CD1c-positive myeloid dendritic cell (primary cell): ENCODE measurements around the gene LTA4H.

ENCODE experiments used
- DNase-seq: peaks from one replicate; pipeline ENCODE4 v3.0.0-alpha.2; 2016; ENCODE audit errors: extremely low spot score

The LTA4H gene

DNA sequence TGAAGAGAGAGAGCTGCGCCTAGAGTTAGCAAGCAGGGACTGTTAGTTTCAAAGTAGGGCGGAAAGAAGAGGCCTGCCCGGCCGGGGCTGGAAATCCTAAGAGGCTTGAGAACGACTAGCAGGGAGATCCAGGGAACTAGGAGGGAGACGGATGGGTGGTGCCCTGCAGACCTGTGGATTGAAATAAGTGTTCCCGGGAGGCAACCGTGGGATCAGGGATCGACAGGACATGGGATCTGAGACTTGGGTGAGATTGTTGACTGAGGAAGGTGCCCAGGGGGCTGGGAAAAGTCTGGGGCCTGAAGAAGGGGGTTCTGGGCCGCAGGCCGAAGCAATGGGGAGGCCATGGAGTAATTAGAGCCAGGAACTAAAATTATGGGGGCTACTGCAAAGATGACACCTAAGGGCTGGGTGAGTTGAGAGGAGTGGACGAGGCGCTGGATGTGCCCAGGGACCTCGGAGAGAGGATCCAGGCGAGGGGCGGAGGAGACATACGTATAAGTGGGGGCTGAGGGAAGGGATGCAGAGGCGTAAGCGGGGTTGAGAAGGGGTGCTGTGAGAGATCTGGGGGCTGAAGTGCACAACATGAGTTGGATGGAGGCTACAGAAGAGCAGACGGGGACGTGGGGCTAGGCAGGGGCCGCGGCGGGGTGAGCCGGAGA is 635 bp downstream of the LTA4H start:
- peak; percentile 18 for DNase-seq

- no peak for DNase-seq
Observed at GRCh38 chr12:96033549-96034389, 1.6 kb downstream of the LTA4H start.

DNA sequence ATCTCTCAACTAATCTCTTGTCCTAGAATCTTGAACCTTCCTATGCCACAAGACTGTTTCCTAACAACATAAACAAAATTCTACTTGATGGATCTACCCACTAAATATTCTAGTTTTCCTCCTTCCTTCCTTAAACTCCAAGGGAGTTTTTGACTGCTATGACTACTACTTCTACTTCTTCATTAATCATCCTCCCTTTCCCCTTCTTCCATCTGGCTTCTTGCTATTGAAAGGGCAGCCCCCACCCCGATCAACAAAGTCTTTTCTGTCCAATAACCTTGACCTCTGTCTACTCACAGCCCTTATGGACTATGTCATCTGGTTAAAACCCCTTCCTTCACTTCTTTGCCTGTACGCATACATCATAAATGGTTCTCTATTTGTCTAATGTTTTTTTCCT is 5.6 kb downstream of the LTA4H start:
- DNase-seq: peak; percentile 33

GRCh38 chr12:96028538-96028937 is 6.8 kb downstream of the LTA4H start:
- no peak for DNase-seq

GRCh38 chr12:96026331-96026730 is 9.1 kb downstream of the LTA4H start:
- DNase-seq: no peak

DNA sequence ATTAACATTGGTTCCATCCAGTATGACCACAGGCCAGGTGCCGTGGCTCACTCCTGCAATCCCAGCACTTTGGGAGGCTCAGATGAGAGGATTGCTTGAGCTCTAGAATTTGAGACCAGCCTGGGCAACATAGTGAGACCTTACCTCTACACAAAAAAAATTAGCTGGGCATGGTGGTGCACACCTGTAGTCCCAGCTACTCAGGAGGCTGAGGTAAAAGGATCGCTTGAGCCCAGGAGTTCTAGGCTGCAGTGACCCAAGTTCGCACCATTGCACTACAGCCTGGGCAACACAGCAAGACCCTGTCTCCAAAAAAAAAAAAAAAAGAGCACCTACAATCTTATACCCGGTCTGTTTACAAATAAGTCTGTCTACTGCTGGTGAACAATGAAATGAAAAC is 9.9 kb downstream of the LTA4H start:
- no peak for DNase-seq

GRCh38 chr12:96020314-96021003 is 14.9 kb downstream of the LTA4H start:
- peak; percentile 86 for DNase-seq

GRCh38 chr12:96015672-96016071 is 19.7 kb downstream of the LTA4H start:
- peak; percentile 38 for DNase-seq

DNA sequence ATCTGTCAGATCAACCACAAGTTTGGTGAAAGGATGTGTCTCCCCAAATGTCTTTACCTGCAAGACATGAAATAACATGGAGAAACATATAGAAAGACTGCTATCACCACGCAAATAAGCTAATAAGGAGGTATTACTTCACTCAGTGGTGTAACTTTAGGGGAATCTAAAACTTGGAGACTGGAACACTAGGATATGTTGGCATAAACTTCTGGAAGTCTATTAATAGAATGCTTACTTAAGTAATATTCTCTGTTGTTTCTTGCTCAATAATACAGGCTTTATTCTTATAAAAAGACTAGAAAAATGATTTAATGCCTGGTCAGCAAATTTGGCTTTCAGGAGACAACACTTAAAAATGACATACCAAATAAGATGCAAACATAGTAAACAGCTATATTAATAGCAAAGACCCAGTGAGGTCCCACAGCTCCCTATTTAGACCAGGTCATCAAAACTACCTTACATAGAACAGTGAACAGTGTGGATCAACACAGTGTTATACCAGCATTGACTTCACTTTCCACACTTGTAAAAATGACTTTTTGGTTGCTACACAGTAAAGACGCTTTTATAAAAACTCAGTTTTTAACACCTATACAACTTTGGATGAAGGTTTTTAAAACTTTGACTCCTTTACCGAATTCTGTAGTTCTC is 20.3 kb downstream of the LTA4H start:
- no peak for DNase-seq

- no peak for DNase-seq
Observed at GRCh38 chr12:96007729-96008128, 27.7 kb downstream of the LTA4H start.

- no peak for DNase-seq
Observed at GRCh38 chr12:96006727-96007126, 28.7 kb downstream of the LTA4H start.

- no peak for DNase-seq
Observed at GRCh38 chr12:96000858-96001257, 34.5 kb downstream of the LTA4H start.

- DNase-seq: no peak
Observed at GRCh38 chr12:95999484-95999883, 35.9 kb downstream of the LTA4H start.

DNA sequence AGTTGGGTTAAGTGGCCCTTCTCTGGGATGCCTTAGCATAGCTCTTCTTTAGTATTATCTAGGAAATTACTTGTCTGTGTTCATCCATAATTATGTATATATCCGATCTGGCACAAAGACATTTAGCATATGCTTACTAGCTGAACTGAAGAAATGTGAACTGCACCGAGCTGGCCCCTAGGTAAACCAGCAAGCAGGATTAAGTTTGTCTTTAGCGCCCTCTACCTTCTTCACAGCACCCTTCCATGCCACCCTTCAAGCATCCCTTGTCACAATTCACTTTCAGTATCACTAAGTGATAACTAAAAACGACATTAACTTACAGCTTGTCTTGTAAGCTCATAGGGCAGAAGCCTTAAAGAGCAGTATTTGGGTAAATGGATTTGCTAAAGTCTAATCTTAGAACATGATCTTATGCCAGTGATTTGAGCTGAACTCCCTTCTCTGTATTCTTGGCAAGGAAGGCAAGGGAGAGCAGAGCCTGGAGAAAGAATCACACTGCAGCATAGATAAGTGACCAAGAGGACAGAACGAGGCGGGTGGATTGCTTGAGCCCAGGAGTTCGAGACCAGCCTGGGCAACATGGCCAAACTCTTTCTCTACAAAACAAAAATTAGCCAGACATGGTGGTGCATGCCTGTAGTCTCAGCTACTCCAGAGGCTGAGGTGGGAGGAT is 36.6 kb downstream of the LTA4H start:
- DNase-seq: peak; percentile 64

GRCh38 chr12:95997911-95998510 is 37.4 kb downstream of the LTA4H start:
- no peak for DNase-seq

- no peak for DNase-seq
Observed at GRCh38 chr12:95997276-95997675, 38.1 kb downstream of the LTA4H start.

GRCh38 chr12:95996034-95996658 is 39.2 kb downstream of the LTA4H start, which contains the start of gene HAL:
TSS of gene HAL (minus strand) at chr12:95996344. CDS start at chr12:95995910, 434 bp downstream.
- DNase-seq: peak; percentile 76

DNA sequence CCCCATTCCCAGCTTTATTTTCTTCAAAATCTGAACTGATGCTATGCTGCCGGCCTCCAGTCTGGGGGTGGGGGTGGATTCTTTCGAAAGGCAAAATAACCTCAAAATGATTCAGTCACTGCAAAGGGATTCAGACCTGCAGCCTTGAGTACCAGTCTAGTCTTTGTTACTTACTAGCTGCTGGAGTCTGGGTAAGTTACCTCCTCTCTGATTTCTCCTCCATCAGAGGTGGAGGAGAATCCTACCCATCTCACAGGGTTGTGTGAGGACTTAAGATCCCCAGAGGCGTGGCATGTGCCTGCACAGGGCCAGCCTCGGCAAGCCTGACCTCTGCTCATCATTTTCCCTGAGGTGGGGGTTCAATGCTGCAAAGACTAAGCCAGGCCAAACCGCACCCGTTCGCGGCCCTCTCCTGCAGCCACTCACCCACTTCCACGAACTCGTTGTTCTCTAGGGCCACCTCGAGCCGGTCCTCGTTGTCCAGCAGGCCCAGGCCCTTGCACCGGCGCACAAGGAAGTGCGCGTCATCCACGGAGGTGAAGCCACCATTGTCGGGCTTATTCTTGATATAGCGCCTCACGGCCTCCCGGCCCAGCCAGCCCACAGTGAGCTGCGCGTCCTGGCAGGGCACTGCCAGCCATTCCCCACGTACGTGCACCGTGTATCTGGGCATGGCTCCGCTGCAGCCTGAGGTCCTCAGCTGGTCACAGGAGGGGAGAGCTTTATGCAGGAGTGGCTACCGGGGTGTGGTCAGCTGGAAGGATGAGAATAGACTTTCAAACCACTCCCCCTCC is 40.0 kb downstream of the LTA4H start:
- no peak for DNase-seq

DNA sequence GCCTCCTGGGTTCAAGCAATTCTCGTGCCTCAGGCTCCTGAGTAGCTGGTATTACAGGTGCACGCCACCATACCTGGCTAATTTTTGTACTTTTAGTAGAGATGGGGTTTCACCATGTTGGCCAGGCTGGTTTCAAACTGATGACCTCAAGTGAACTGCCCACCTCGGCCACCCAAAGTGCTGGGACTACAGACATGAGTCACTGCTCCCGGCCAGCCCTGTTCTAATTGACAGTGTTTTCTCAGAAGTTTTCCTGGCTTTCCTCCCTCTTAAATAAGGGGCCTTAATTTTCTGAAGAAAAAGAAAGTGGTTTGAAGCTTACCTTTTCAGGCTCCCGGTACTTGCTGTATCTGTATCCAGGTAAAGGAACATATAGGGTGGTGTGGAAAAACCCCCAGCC is 40.9 kb downstream of the LTA4H start:
- DNase-seq: no peak

DNA sequence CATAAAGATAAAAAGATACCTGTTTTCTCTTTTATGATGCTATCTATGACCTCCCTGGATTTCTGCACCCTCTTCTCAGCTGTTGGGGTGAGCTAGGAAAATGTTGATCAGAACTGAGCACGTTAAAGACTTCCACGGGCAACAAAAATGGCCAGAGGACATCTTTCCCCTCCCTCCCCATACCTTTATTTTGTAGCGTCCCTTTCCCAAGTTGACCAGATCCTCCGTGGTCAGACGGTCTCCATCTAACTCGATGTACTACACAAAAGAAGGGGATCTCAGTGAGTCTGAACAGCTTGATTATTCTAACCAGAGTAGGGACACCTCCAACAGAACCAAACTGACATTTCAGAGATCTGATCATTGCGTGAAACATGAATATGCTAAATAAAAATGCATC is 41.5 kb downstream of the LTA4H start:
- no peak for DNase-seq
